ENCODE data around the gene RPL27. TPM values are rescaled to one million over a fixed set of nuclear protein-coding genes. Genes with fewer than 3 reads are reported as not detected.

RPL27 gene
- total RNA-seq, 6 experiments from 2014 or later = 1,047 to 1,349 (median 1,243) TPM

DNA sequence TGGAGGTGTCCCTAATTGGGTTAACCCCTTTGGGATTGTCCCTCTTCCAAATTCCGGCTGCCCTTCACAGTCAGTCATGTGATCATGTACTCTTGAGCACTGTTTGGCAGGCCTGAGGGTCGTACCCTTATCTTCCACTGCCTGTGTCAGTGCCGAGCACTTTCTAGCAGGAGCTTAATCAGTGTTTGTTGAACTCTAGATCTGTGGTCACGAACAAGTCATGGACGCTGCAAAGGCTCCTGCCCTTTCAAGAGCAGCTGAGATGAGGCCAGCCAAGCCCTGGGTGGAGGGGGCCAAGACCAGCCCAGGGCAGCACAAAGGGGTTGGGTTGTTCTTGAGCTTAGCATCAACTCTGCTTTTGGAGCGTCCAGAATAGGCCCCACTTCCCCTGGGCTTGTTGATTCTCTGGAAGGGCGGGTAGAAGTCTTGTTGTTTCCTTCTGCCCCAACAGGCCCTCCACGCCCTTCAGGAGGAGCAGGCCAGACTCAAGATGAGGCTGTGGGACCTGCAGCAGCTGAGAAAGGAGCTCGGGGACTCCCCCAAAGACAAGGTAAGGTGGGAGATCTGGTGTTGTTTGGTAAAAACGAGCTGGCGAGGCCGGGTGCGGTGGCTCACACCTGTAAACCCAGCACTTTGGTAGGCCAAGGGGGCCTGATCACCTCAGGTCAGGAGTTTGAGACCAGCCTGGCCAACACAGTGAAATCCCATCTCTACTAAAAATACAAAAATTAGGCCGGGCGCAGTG lies 13.7 kb downstream of the RPL27 start:
- H3K27ac Mint-ChIP-seq = no peak overlapping the region
- peaks cover 30% of the 10 kb centered on the region for H3K4me1 Mint-ChIP-seq (ENCODE audit: low read depth)
- H3K4me3 Mint-ChIP-seq = no peak overlapping the region
- H3K27me3 Mint-ChIP-seq (ENCODE audit: insufficient read depth) = no peaks in the 10 kb centered on the region; the same call in 1 of the 2 replicates
- H3K36me3 Mint-ChIP-seq (ENCODE audit: low read depth) = peaks cover 4% of the 10 kb centered on the region
- H3K9me3 Mint-ChIP-seq = no peaks in the 10 kb centered on the region
- DNase-seq = no peak
- TF ChIP-seq, protein P1, sequence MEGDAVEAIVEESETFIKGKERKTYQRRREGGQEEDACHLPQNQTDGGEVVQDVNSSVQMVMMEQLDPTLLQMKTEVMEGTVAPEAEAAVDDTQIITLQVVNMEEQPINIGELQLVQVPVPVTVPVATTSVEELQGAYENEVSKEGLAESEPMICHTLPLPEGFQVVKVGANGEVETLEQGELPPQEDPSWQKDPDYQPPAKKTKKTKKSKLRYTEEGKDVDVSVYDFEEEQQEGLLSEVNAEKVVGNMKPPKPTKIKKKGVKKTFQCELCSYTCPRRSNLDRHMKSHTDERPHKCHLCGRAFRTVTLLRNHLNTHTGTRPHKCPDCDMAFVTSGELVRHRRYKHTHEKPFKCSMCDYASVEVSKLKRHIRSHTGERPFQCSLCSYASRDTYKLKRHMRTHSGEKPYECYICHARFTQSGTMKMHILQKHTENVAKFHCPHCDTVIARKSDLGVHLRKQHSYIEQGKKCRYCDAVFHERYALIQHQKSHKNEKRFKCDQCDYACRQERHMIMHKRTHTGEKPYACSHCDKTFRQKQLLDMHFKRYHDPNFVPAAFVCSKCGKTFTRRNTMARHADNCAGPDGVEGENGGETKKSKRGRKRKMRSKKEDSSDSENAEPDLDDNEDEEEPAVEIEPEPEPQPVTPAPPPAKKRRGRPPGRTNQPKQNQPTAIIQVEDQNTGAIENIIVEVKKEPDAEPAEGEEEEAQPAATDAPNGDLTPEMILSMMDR (IDR thresholded peaks at IDR 0.05) = no peak

DNA sequence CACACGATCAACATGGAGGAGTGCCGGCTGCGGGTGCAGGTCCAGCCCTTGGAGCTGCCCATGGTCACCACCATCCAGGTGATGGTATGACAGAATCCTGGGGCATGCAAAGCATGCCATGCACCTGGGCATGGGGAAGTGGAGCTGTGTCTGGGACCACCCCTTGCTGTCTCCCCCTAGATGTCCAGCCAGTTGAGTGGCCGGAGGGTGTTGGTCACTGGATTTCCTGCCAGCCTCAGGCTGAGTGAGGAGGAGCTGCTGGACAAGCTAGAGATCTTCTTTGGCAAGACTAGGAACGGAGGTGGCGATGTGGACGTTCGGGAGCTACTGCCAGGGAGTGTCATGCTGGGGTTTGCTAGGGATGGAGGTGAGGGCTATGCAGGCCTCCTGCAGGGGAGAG lies 15.1 kb downstream of the RPL27 start:
- Mint-ChIP-seq H3K4me1 (ENCODE audit: low read depth) (peaks cover 27% of the 10 kb centered on the region), H3K27me3 (ENCODE audit: insufficient read depth) (no peaks in the 10 kb centered on the region; the same call in 1 of the 2 replicates), H3K4me3 (no peak overlapping the region), H3K36me3 (ENCODE audit: low read depth) (peaks cover 9% of the 10 kb centered on the region), H3K9me3 (no peaks in the 10 kb centered on the region), H3K27ac (0 out of 2 replicates have a peak overlapping the region, but pooled peaks have one; percentile 25)
- DNase-seq = no peak
- TF ChIP-seq, protein P1 (IDR thresholded peaks at IDR 0.05) = no peak

DNA sequence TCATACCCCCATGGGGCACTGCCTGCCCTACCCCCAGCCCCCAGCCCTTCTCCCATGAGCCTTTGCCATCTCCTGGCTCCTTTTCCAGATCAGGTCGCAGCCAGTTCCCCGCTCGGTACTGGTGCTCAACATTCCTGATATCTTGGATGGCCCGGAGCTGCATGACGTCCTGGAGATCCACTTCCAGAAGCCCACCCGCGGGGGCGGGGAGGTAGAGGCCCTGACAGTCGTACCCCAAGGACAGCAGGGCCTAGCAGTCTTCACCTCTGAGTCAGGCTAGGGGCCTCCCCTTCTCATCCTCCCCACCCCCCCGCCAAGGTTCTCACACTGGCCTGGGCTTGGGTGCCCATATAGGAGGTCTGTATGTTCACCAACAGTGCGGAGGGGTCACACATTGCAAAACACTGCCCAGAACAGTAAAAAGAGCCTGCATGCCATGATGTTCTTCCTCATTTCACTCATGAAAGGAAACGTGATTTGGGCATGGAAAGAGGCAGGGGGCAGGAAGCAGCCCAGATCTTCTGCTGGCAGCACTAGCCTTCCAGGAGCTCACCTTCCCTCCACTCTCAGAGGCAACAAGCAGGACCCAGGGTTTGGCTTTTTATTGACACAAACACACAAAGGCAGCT lies 15.9 kb downstream of the RPL27 start:
- H3K27me3 Mint-ChIP-seq (ENCODE audit: insufficient read depth) = no peaks in the 10 kb centered on the region; the same call in 1 of the 2 replicates
- no peak overlapping the region for H3K4me3 Mint-ChIP-seq
- H3K4me1 Mint-ChIP-seq (ENCODE audit: low read depth) = peaks cover 35% of the 10 kb centered on the region
- no peak overlapping the region; the same call in 1 of the 2 replicates for H3K27ac Mint-ChIP-seq
- DNase-seq = no peak
- TF ChIP-seq, protein P1 (IDR thresholded peaks at IDR 0.05) = no peak
- H3K9me3 Mint-ChIP-seq = no peaks in the 10 kb centered on the region
- H3K36me3 Mint-ChIP-seq (ENCODE audit: low read depth) = peaks cover 9% of the 10 kb centered on the region

DNA sequence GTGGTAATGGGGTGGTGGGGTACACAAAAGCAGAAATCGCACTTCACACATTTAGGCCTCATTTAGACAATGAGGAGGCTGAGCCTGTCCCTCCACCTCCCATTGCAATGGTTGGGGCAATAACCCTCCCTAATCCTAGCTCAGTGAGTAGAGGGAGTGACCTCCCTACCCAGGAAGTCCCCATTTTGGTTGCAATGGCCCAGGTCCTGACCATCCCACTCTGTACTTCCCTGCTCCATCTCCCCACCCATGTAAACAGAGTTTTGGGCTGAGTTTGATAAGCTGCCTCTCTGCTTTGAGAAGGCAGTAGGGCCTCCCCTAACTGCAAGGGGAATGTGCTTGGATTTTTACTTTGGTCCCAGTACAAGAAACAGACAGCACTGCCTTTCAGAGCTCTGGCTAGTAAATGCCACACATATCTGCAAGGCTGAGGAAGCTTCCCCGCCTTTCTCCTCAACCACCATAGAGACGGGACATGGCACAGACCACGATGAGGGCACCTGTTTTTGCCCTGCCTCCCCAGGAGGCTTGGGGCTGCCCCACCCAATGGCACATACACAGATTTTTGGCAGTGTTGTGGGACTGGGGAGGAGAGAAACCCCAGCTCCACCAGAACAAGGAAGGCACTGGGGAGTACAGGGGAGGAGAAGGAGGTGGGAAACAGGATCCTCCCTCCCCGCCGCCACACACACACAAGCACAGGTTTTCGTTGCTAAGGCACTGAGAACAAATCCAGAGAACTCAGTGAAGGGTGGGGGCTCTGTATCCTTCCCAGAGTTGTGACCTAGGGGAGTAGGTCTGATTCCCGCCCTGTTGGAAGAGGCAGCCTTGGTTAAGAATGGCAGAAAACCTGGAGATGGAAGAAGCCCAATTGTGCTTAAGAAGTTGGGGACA lies 16.7 kb downstream of the RPL27 start:
- no peaks in the 10 kb centered on the region; the same call in 1 of the 2 replicates for H3K27me3 Mint-ChIP-seq (ENCODE audit: insufficient read depth)
- TF ChIP-seq, protein P1 (IDR thresholded peaks at IDR 0.05) = no peak
- no peaks in the 10 kb centered on the region for H3K9me3 Mint-ChIP-seq
- no peak overlapping the region for H3K4me3 Mint-ChIP-seq
- H3K4me1 Mint-ChIP-seq (ENCODE audit: low read depth) = peaks cover 43% of the 10 kb centered on the region
- H3K27ac Mint-ChIP-seq = no peak overlapping the region; the same call in 1 of the 2 replicates
- peaks cover 9% of the 10 kb centered on the region for H3K36me3 Mint-ChIP-seq (ENCODE audit: low read depth)
- no peak for DNase-seq

DNA sequence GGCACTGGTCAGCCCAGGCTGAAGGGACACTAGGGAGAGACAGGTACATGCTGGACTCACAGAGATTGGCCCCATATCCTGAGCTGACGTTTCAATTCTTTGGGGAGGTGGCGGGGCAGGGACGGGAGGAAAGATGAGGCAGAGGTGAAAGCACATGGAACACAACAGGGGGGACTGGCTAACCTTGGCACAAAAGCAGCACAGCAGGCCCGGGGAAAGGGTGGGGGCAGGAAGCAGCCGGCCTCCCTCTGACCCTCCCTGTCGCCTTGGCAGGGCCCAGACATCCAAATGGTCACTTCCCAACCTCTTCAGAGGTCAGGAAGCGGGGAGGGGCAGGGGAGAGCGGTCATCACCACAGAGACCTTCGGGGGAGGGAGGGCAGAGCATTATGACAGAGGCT lies 17.4 kb downstream of the RPL27 start:
- Mint-ChIP-seq H3K27me3 (ENCODE audit: insufficient read depth) (no peaks in the 10 kb centered on the region; the same call in 1 of the 2 replicates), H3K9me3 (no peaks in the 10 kb centered on the region), H3K4me3 (no peak overlapping the region), H3K4me1 (ENCODE audit: low read depth) (peaks cover 45% of the 10 kb centered on the region), H3K36me3 (ENCODE audit: low read depth) (peaks cover 9% of the 10 kb centered on the region), H3K27ac (no peak overlapping the region; the same call in 1 of the 2 replicates)
- TF ChIP-seq, protein P1 (IDR thresholded peaks at IDR 0.05) = no peak
- DNase-seq = no peak
